H9 (cell line): ENCODE data around the gene PDXP. TPM values are rescaled to one million over a fixed set of nuclear protein-coding genes. Genes with fewer than 3 reads are reported as not detected.

Experiments
- DNase-seq: peaks from one replicate; pipeline ENCODE4 v3.0.0-alpha.2; 2017
- H2AFZ ChIP-seq: one replicate; pipeline ENCODE4 v1.6.1; 2013; ENCODE audit warnings: mild to moderate bottlenecking, low read length, control low read depth, moderate library complexity
- H2AK5ac ChIP-seq: 2 replicates; pipeline ENCODE4 v1.6.1; 2013; ENCODE audit warnings: low read length, control low read depth, mixed read lengths; ENCODE audit not compliant: insufficient read length
- H2BK120ac ChIP-seq: one replicate; pipeline ENCODE4 v1.6.1; 2013; ENCODE audit warnings: low read depth, mild to moderate bottlenecking, low read length, control low read depth, inconsistent platforms; ENCODE audit not compliant: poor library complexity, severe bottlenecking
- H2BK12ac ChIP-seq: 2 replicates; pipeline ENCODE4 v1.6.1; 2013; ENCODE audit warnings: low read length, control low read depth, mixed read lengths, low read depth; ENCODE audit not compliant: insufficient read length
- H2BK15ac ChIP-seq: 2 replicates; pipeline ENCODE4 v1.6.1; 2013; ENCODE audit warnings: low read depth, low read length, control low read depth
- H2BK20ac ChIP-seq: one replicate; pipeline ENCODE4 v1.6.1; 2013; ENCODE audit warnings: low read depth, mild to moderate bottlenecking, low read length, control low read depth, inconsistent platforms; ENCODE audit not compliant: poor library complexity, severe bottlenecking
- H2BK5ac ChIP-seq: 2 replicates; pipeline ENCODE4 v1.6.1; 2013; ENCODE audit warnings: low read length, control low read depth, mixed read lengths; ENCODE audit not compliant: insufficient read length
- H3K14ac ChIP-seq: 2 replicates; pipeline ENCODE4 v1.6.1; 2013; ENCODE audit warnings: low read length, control low read depth; ENCODE audit not compliant: insufficient read depth
- H3K18ac ChIP-seq: 2 replicates; pipeline ENCODE4 v1.6.1; 2013; ENCODE audit warnings: low read depth, mild to moderate bottlenecking, mixed read lengths, low read length, control low read depth; ENCODE audit not compliant: insufficient read length
- H3K23ac ChIP-seq: 2 replicates; pipeline ENCODE4 v1.6.1; 2013; ENCODE audit warnings: low read length, control low read depth, mixed read lengths, low read depth; ENCODE audit not compliant: insufficient read length
- H3K23me2 ChIP-seq: 2 replicates; pipeline ENCODE4 v1.6.1; 2013; ENCODE audit warnings: low read depth, mild to moderate bottlenecking, mixed read lengths, low read length, control low read depth; ENCODE audit not compliant: insufficient read length, poor library complexity, severe bottlenecking
- H3K27ac ChIP-seq: 2 replicates; pipeline ENCODE4 v1.5.1; 2013; ENCODE audit warnings: low read length, control low read depth, mixed read lengths, low read depth; ENCODE audit not compliant: insufficient read length
- H3K27me3 ChIP-seq: 2 replicates; pipeline ENCODE4 v1.6.1; 2013; ENCODE audit warnings: low read length, control low read depth, inconsistent platforms; ENCODE audit not compliant: insufficient read depth
- H3K4ac ChIP-seq: 2 replicates; pipeline ENCODE4 v1.6.1; 2013; ENCODE audit warnings: low read depth, mild to moderate bottlenecking, control low read depth, inconsistent platforms, low read length, moderate library complexity
- H3K4me1 ChIP-seq: 2 replicates; pipeline ENCODE4 v1.6.1; 2013; ENCODE audit warnings: low read length, control low read depth, inconsistent platforms; ENCODE audit not compliant: insufficient read depth
- H3K4me2 ChIP-seq: 2 replicates; pipeline ENCODE4 v1.6.1; 2013; ENCODE audit warnings: low read length, control low read depth, mixed read lengths; ENCODE audit not compliant: insufficient read length, insufficient read depth
- H3K56ac ChIP-seq: 2 replicates; pipeline ENCODE4 v1.6.1; 2013; ENCODE audit warnings: low read depth, mild to moderate bottlenecking, mixed read lengths, low read length, control low read depth; ENCODE audit not compliant: insufficient read length
- H3K79me1 ChIP-seq: 2 replicates; pipeline ENCODE4 v1.6.1; 2013; ENCODE audit warnings: low read depth, mild to moderate bottlenecking, moderate library complexity, low read length, control low read depth, inconsistent platforms; ENCODE audit not compliant: insufficient read depth, poor library complexity, severe bottlenecking
- H3K79me2 ChIP-seq: 2 replicates; pipeline ENCODE4 v1.6.1; 2013; ENCODE audit warnings: low read length, control low read depth, inconsistent platforms; ENCODE audit not compliant: insufficient read depth
- H3K9ac ChIP-seq: 2 replicates; pipeline ENCODE4 v1.6.1; 2013; ENCODE audit warnings: low read length, control low read depth, mixed read lengths; ENCODE audit not compliant: insufficient read length; ENCODE audit errors: extremely low read depth
- H3K9me3 ChIP-seq: one replicate; pipeline ENCODE4 v1.6.1; 2013; ENCODE audit warnings: low read depth, low read length, inconsistent platforms; ENCODE audit not compliant: control insufficient read depth
- H3T11ph ChIP-seq: one replicate; pipeline ENCODE4 v1.6.1; 2013; ENCODE audit warnings: mild to moderate bottlenecking, low read length, control low read depth, inconsistent platforms
- H4K20me1 ChIP-seq: one replicate; pipeline ENCODE4 v1.6.1; 2013; ENCODE audit not compliant: control insufficient read depth, insufficient read length, insufficient read depth
- H4K5ac ChIP-seq: 2 replicates; pipeline ENCODE4 v1.6.1; 2013; ENCODE audit warnings: low read depth, mild to moderate bottlenecking, mixed read lengths, low read length, control low read depth; ENCODE audit not compliant: insufficient read length
- H4K8ac ChIP-seq: replicated peaks from 2 replicates; pipeline ENCODE4 v1.6.1; 2013; ENCODE audit warnings: low read length, control low read depth, mixed read lengths, low read depth; ENCODE audit not compliant: insufficient read length
- H4K91ac ChIP-seq: 2 replicates; pipeline ENCODE4 v1.6.1; 2013; ENCODE audit warnings: low read depth, mild to moderate bottlenecking, moderate library complexity, mixed read lengths, low read length, control low read depth; ENCODE audit not compliant: insufficient read length
- H3K27ac Mint-ChIP-seq, 3 experiments: 2 replicates in 2 of 3; 3 replicates in 1 of 3; pipeline ENCODE4 v1.8.0; 2020 to 2021; ENCODE audit warnings: mixed read lengths in 3 of 3, mild to moderate bottlenecking in 1 of 3, moderate library complexity in 1 of 3
- H3K27me3 Mint-ChIP-seq: 2 replicates; pipeline ENCODE4 v1.8.0; 2021; ENCODE audit warnings: low read depth, mild to moderate bottlenecking, moderate library complexity, mixed read lengths
- H3K36me3 Mint-ChIP-seq, 3 experiments: 2 replicates in 2 of 3; 3 replicates in 1 of 3; pipeline ENCODE4 v1.8.0; 2020 to 2021; ENCODE audit warnings: low read depth in 3 of 3, mixed read lengths in 3 of 3; ENCODE audit not compliant: insufficient read depth in 1 of 3
- H3K4me1 Mint-ChIP-seq, 2 experiments: 2 replicates each; pipeline ENCODE4 v1.8.0; 2020; ENCODE audit warnings: mixed read lengths in 2 of 2
- H3K4me3 Mint-ChIP-seq, 2 experiments: 2 replicates in 1 of 2; 3 replicates in 1 of 2; pipeline ENCODE4 v1.8.0; 2020 to 2021; ENCODE audit warnings: mild to moderate bottlenecking in 2 of 2, mixed read lengths in 2 of 2, moderate library complexity in 1 of 2
- H3K9me3 Mint-ChIP-seq, 2 experiments: 2 replicates in 1 of 2; 3 replicates in 1 of 2; pipeline ENCODE4 v1.8.0; 2020; ENCODE audit warnings: mild to moderate bottlenecking in 2 of 2, mixed read lengths in 2 of 2, moderate library complexity in 1 of 2
- CTCF ChIP-seq: fragments of 200-600 bp; sonication (generic); conservative IDR thresholded peaks from 3 replicates; pipeline ENCODE4 v1.8.0; 2021; ENCODE audit warnings: antibody characterized with exemption, mild to moderate bottlenecking
- WGBS: extraction: QIAGEN DNeasy Blood & Tissue Kit; methylation state at CpG from one replicate; pipeline ENCODE4 v1.1.7; 2013; ENCODE audit warnings: missing lambda C conversion rate, low lambda C conversion rate, mixed read lengths; ENCODE audit not compliant: insufficient read length; ENCODE audit errors: extremely low coverage; 5-methylcytosine and 5-hydroxymethylcytosine counted together
- total RNA-seq: library from RNA; stranded (reverse); gene quantifications from 2 replicates; pipeline ENCODE4 v1.2.1, GENCODE V29; 2021

PDXP gene
- total RNA-seq, 1 experiment from 2014 or later, result 41.0 TPM

GRCh38 chr22:37659897-37660708, 1.6 kb downstream of the PDXP start:
- H3K14ac ChIP-seq, result no peak overlapping the region
- Mint-ChIP-seq H3K27me3 (no peaks in the 10 kb centered on the region), H3K36me3 (peaks cover 2 to 17% (median 14%) of the 10 kb centered on the region in 3 experiments; a peak in 6 of 7 replicates), H3K9me3 (no peaks in the 10 kb centered on the region; a peak in 1 of 5 replicates), H3K4me1 (peaks cover 22 to 23% of the 10 kb centered on the region in 2 experiments), H3K4me3 (peak overlapping the region; percentile 88 to 91), H3K27ac (no peak overlapping the region)
- no peak overlapping the region for H3K56ac ChIP-seq
- H3K23ac ChIP-seq, result no peak overlapping the region
- no peak overlapping the region for H2BK20ac ChIP-seq
- H3K4me1 ChIP-seq, result peaks cover 2% of the 10 kb centered on the region; the same call in 1 of the 2 replicates
- H3K23me2 ChIP-seq, result peaks cover 7% of the 10 kb centered on the region
- no peak overlapping the region for H3T11ph ChIP-seq
- no peak for TF ChIP-seq CTCF
- no peak overlapping the region for H2BK12ac ChIP-seq
- no peak overlapping the region for H2BK120ac ChIP-seq
- H4K91ac ChIP-seq, result no peak overlapping the region
- H3K4me2 ChIP-seq, result peak overlapping the region; percentile 95
- H4K5ac ChIP-seq, result no peak overlapping the region
- H3K4ac ChIP-seq, result no peak overlapping the region
- peaks cover 27% of the 10 kb centered on the region; the same call in 1 of the 2 replicates for H3K79me2 ChIP-seq
- DNase-seq, result no peak
- no peak overlapping the region for H4K8ac ChIP-seq
- H2BK5ac ChIP-seq, result no peak overlapping the region
- H3K27ac ChIP-seq, result no peak overlapping the region
- no peaks in the 10 kb centered on the region for H3K27me3 ChIP-seq
- no peak overlapping the region for H2AK5ac ChIP-seq
- H3K9me3 ChIP-seq, result no peaks in the 10 kb centered on the region
- H3K18ac ChIP-seq, result no peak overlapping the region
- H4K20me1 ChIP-seq, result no peaks in the 10 kb centered on the region
- H3K9ac ChIP-seq, result peak overlapping the region; percentile 42
- no peak overlapping the region for H2AFZ ChIP-seq
- no CpG with 5 or more reads among the region's 14 CpGs for WGBS
- no peak overlapping the region for H2BK15ac ChIP-seq
- peaks cover 15% of the 10 kb centered on the region for H3K79me1 ChIP-seq
